Peyer's patch (tissue), 4 donors: ENCODE data around the gene GRIA3.

Experiments used
- CTCF ChIP-seq, 6 experiments: fragments of 450-650 bp in 4 of 6; fragments of 200-600 bp in 2 of 6; sonication (generic) in 1 of 6; IDR thresholded peaks; one replicate each; pipeline ENCODE4 v1.5.1; 2017 to 2019; ENCODE audit warnings: antibody characterized with exemption in 6 of 6, mild to moderate bottlenecking in 3 of 6, moderate library complexity in 1 of 6
- POLR2A ChIP-seq, 2 donors: fragments of 450-650 bp; IDR thresholded peaks; one replicate each; pipeline ENCODE4 v1.5.1; 2017; ENCODE audit warnings: antibody characterized with exemption in 2 of 2, mild to moderate bottlenecking in 2 of 2, moderate library complexity in 2 of 2

GRCh38 chrX:123486297-123486696 lies 302.2 kb downstream of the GRIA3 start:
- TF ChIP-seq CTCF (IDR thresholded peaks at IDR 0.05) (no peak), POLR2A (IDR thresholded peaks at IDR 0.05) (no peak)
